Activated T-cell treated with anti-CD3 and anti-CD28 coated beads, Interleukin-2, amount 50 U/mL, for 72 hours (primary cell): Measurements from ENCODE around the gene ASPA. TPM values are rescaled to one million over a fixed set of nuclear protein-coding genes. Genes with fewer than 3 reads are reported as not detected.

Experiments used
- ATAC-seq, 2 donors: fragments of 150-1000 bp; cut with Tn5 transposase; replicated peaks in 1 of 2; 2 replicates each; pipeline ENCODE4 v1.10.0; 2021; ENCODE audit warnings: moderate library complexity in 2 of 2, mild to moderate bottlenecking in 1 of 2
- DNase-seq, 2 donors: peaks; one replicate each; pipeline ENCODE4 v3.0.0; 2021 to 2022; ENCODE audit warnings: mixed read lengths in 1 of 2
- H3K27ac Mint-ChIP-seq: one replicate; pipeline ENCODE4 v1.8.0; 2022; ENCODE audit warnings: mild to moderate bottlenecking, moderate library complexity, mixed read lengths
- H3K27me3 Mint-ChIP-seq: one replicate; pipeline ENCODE4 v1.8.0; 2022; ENCODE audit warnings: low read depth, mixed read lengths
- H3K36me3 Mint-ChIP-seq, 2 donors: one replicate each; pipeline ENCODE4 v1.8.0; 2022; ENCODE audit warnings: mixed read lengths in 2 of 2, mild to moderate bottlenecking in 1 of 2; ENCODE audit not compliant: insufficient read depth in 2 of 2
- H3K4me1 Mint-ChIP-seq: one replicate; pipeline ENCODE4 v1.8.0; 2022; ENCODE audit warnings: low read depth, mixed read lengths
- H3K4me3 Mint-ChIP-seq, 2 donors: one replicate each; pipeline ENCODE4 v1.8.0; 2022; ENCODE audit warnings: mild to moderate bottlenecking in 2 of 2, mixed read lengths in 2 of 2, moderate library complexity in 2 of 2
- H3K9me3 Mint-ChIP-seq, 2 donors: one replicate each; pipeline ENCODE4 v1.8.0; 2022; ENCODE audit warnings: mixed read lengths in 2 of 2
- total RNA-seq, 2 donors: library from RNA; stranded (reverse); gene quantifications; one replicate each; pipeline ENCODE4 v1.2.3, GENCODE V29; 2022

ASPA gene
- total RNA-seq, 2 donors from 2014 or later = 0.34 TPM; not detected in 1

GRCh38 chr17:3529817-3530741 lies 54.3 kb downstream of the ASPA start:
- H3K9me3 Mint-ChIP-seq = no peaks in the 10 kb centered on the region
- ATAC-seq = no peak
- no peak for DNase-seq
- no peak overlapping the region for H3K27ac Mint-ChIP-seq
- H3K4me3 Mint-ChIP-seq = no peak overlapping the region
- H3K36me3 Mint-ChIP-seq = peaks cover 0 to 2% of the 10 kb centered on the region in 2 donors
- H3K27me3 Mint-ChIP-seq = no peaks in the 10 kb centered on the region
- H3K4me1 Mint-ChIP-seq = no peaks in the 10 kb centered on the region

DNA sequence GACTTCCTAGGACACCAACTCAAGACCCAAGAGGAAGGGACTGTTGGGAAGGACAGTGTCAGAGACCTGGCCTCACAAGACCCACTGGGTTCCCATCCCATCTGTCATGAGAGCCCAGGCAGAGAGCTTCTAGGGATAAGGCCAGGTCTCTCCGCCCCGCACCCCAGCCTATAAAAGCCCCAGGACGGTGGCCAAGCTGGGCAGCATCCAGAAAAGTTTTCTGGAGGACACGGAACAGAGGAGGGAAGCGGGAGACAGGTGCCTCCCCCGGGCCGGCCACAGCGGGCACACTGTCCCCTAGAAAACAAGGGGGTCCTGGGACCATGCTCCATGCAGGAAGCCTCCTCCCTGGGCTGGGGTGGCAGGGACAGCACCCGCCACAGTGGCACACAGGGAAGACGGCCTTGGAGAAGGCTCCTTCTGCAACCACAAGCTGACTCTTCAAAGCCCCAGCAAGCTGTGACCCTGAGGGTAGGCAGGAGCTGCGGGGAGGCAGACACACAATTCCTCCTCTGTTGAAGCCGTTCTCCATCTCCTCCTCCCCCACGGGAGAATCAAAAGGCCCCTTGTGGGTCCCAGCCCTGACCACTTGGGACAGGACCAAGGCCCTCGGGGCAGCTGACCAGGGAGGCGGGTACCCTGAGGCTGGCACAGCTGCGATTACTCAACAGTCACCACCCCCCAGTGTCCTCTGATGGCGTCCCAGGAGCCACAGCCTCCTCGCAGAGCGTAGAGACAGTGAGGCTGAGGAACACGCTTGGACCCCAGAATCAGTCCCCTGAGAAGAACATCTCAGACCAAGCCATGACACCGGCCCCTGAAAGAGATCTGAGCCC lies 55.7 kb downstream of the ASPA start:
- ATAC-seq (no peak), DNase-seq (no peak)
- H3K27me3 Mint-ChIP-seq = no peaks in the 10 kb centered on the region
- H3K36me3 Mint-ChIP-seq = peaks cover 0 to under 1% of the 10 kb centered on the region in 2 donors
- H3K9me3 Mint-ChIP-seq = no peaks in the 10 kb centered on the region
- H3K4me1 Mint-ChIP-seq = no peaks in the 10 kb centered on the region
- H3K27ac Mint-ChIP-seq = no peak overlapping the region
- no peak overlapping the region for H3K4me3 Mint-ChIP-seq

- Mint-ChIP-seq H3K27me3 (no peaks in the 10 kb centered on the region), H3K9me3 (no peaks in the 10 kb centered on the region), H3K4me3 (no peak overlapping the region), H3K36me3 (no peaks in the 10 kb centered on the region), H3K27ac (no peak overlapping the region), H3K4me1 (no peaks in the 10 kb centered on the region)
- DNase-seq (no peak), ATAC-seq (no peak)
Observed at GRCh38 chr17:3532106-3532858, 56.5 kb downstream of the ASPA start.

DNA sequence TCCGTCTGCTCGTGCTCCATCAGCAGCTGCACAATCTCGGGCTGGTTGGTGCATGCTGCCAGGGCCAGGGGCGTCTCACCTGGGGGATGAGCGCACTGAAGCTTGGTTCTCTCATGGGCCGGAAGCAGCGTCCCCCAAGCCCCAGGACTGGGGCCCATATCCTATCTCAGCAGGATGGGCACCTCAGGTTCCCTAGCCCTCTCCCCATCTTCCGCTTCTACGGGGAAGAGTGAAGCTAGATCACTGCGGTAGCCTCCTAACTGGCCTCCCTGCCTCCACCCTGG lies 57.0 kb downstream of the ASPA start:
- no peak for DNase-seq
- Mint-ChIP-seq H3K27me3 (no peaks in the 10 kb centered on the region), H3K9me3 (no peaks in the 10 kb centered on the region), H3K4me3 (no peak overlapping the region), H3K36me3 (no peaks in the 10 kb centered on the region), H3K4me1 (no peaks in the 10 kb centered on the region), H3K27ac (no peak overlapping the region)
- ATAC-seq = no peak

- ATAC-seq (no peak), DNase-seq (no peak)
- Mint-ChIP-seq H3K9me3 (no peaks in the 10 kb centered on the region), H3K36me3 (no peaks in the 10 kb centered on the region), H3K4me3 (no peak overlapping the region), H3K27me3 (no peaks in the 10 kb centered on the region), H3K27ac (no peak overlapping the region), H3K4me1 (no peaks in the 10 kb centered on the region)
Observed at GRCh38 chr17:3533752-3534151, 58.0 kb downstream of the ASPA start.

DNA sequence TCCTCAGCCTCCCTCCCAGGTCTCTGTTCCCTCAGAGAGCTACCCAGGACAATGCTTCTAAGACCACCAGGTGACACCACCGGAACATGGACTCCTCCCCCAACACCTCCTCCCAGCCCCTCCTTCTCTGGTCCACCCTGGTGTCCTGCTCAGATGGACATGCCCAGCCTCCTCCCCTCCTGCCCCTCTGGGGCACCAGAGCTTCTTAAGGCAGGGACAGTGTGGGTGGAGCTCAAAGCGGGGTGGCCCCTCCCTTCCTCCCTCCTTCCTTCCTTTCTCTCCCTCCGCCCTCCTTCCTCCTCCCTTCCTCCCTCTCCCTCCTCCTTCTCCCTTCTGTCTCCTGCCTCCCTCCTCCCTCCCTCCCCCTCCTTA lies 59.1 kb downstream of the ASPA start:
- peak; percentile 18 to 24 for DNase-seq
- Mint-ChIP-seq H3K4me3 (peak overlapping the region; percentile 63 to 79), H3K27ac (peak overlapping the region; percentile 85), H3K36me3 (no peaks in the 10 kb centered on the region), H3K27me3 (no peaks in the 10 kb centered on the region), H3K9me3 (no peaks in the 10 kb centered on the region), H3K4me1 (no peaks in the 10 kb centered on the region)
- ATAC-seq = peak; percentile 34 to 54

DNA sequence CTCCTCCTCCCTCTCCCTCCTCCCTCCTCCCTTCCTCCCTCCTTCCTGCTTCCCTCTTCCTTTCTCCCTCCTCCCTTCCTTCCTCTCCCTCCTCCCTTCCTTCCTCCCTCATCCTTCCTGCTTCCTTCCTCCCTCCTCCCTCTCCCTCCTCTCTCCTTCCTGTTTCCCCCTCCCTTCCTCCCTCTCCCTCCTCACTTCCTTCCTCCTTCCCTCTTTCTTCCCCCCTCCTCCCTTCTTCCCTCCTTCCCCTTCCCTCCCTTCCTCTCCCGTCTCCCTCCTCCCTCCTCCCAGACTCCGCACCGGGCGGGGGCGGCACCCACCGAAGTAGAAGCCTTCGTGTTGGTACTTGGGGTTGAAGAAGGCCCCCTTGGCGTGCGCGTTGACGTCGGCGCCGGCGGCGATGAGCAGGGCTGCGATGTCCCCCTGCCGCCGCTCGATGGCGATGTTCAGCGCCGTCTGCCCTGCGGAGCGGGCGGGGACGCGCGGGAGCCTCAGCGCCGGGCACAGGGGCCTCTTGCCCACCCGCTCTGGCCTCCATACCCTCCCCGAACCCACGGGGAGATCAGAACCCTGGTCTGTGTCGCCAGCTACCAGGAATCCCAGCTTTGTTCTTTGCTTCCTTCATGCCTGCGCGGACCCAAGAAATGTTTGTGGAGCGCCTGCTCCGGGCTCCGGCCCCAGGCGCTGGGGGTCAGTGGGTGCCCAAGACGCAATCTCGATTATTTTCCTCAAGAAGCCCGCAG lies 59.6 kb downstream of the ASPA start:
- H3K9me3 Mint-ChIP-seq = no peaks in the 10 kb centered on the region
- H3K27ac Mint-ChIP-seq = peak overlapping the region; percentile 85
- H3K4me1 Mint-ChIP-seq = no peaks in the 10 kb centered on the region
- ATAC-seq (peak; percentile 92), DNase-seq (peak; percentile 77 to 81)
- no peaks in the 10 kb centered on the region for H3K27me3 Mint-ChIP-seq
- H3K36me3 Mint-ChIP-seq = no peaks in the 10 kb centered on the region
- peak overlapping the region; percentile 63 to 79 for H3K4me3 Mint-ChIP-seq

GRCh38 chr17:3536716-3537115 lies 60.9 kb downstream of the ASPA start:
- Mint-ChIP-seq H3K9me3 (no peaks in the 10 kb centered on the region), H3K36me3 (no peaks in the 10 kb centered on the region), H3K27me3 (no peaks in the 10 kb centered on the region), H3K4me1 (no peaks in the 10 kb centered on the region), H3K27ac (no peak overlapping the region), H3K4me3 (no peak overlapping the region)
- ATAC-seq (no peak), DNase-seq (no peak)

- H3K9me3 Mint-ChIP-seq = no peaks in the 10 kb centered on the region
- H3K27ac Mint-ChIP-seq = peak overlapping the region; percentile 21
- no peaks in the 10 kb centered on the region for H3K36me3 Mint-ChIP-seq
Observed at GRCh38 chr17:3539881-3540540, 64.2 kb downstream of the ASPA start.

GRCh38 chr17:3542410-3543088 lies 66.8 kb downstream of the ASPA start:
- Mint-ChIP-seq H3K4me3 (no peak overlapping the region), H3K36me3 (no peaks in the 10 kb centered on the region), H3K27me3 (peaks cover 5% of the 10 kb centered on the region), H3K27ac (no peak overlapping the region), H3K9me3 (no peaks in the 10 kb centered on the region), H3K4me1 (no peaks in the 10 kb centered on the region)
- DNase-seq (no peak), ATAC-seq (no peak)

More at GRCh38 chr17:3539881-3540540, 64.2 kb downstream of the ASPA start:
- DNase-seq = no peak
- peaks cover 5% of the 10 kb centered on the region for H3K27me3 Mint-ChIP-seq
- no peak overlapping the region for H3K4me3 Mint-ChIP-seq
- no peak for ATAC-seq
- no peaks in the 10 kb centered on the region for H3K4me1 Mint-ChIP-seq

GRCh38 chr17:3543453-3543852 lies 67.7 kb downstream of the ASPA start:
- Mint-ChIP-seq H3K4me3 (no peak overlapping the region), H3K36me3 (no peaks in the 10 kb centered on the region), H3K27ac (no peak overlapping the region), H3K9me3 (no peaks in the 10 kb centered on the region), H3K27me3 (peaks cover 5% of the 10 kb centered on the region), H3K4me1 (no peaks in the 10 kb centered on the region)
- no peak for DNase-seq
- ATAC-seq = no peak

DNA sequence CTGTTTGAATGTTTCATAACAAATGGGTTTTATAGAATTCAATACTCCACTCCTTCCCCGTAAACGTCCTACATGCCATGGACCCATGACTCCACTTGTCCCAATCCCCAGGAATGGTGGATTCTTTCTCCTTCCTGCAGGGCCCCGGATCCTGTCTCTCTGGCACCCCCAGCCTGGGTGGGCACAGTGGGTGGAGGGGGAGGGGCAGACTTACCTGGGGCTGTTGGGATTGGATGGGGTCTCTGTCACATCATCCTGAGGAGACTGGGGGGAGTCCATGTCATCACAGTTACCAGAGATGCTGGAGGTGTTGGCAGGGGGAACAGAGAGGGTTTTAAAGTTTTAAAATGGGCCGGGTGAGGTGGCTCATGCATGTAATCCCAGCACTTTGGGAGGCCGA lies 68.6 kb downstream of the ASPA start:
- Mint-ChIP-seq H3K4me3 (no peak overlapping the region), H3K9me3 (peaks cover 0 to under 1% of the 10 kb centered on the region in 2 donors), H3K27me3 (peaks cover 5% of the 10 kb centered on the region), H3K4me1 (no peaks in the 10 kb centered on the region), H3K36me3 (no peaks in the 10 kb centered on the region), H3K27ac (no peak overlapping the region)
- no peak for ATAC-seq
- no peak for DNase-seq
